Calu3 (cell line): ENCODE measurements around the gene ANAPC7. TPM values are rescaled to one million over a fixed set of nuclear protein-coding genes. Genes with fewer than 3 reads are reported as not detected.
"Not testable (repeated sequence)": the region's sequence is repeated elsewhere in the genome, so short reads cannot be mapped to it uniquely, and the experiment has no call there.

Experiments used
- BruUV-seq: library from RNA; stranded (reverse); fragments of 400-500 nt; replicated peaks from 2 replicates; lab custom pipeline; 2021; lab: Mats Ljungman, UMichigan
- CTCF ChIA-PET: fragments of 300-600 bp; sonication (Branson Sonifier 250); formaldehyde crosslinking; loops from one replicate; lab custom pipeline; 2022; ENCODE audit warnings: antibody characterized with exemption; lab: Charles Lee
- DNase-seq: peaks from one replicate; pipeline ENCODE4 v3.0.0; 2022
- H3K27ac Mint-ChIP-seq: one replicate; pipeline ENCODE4 v1.8.0; 2022; ENCODE audit warnings: mixed read lengths; ENCODE audit not compliant: unreplicated experiment
- H3K27me3 Mint-ChIP-seq: one replicate; pipeline ENCODE4 v1.8.0; 2022; ENCODE audit warnings: mixed read lengths; ENCODE audit not compliant: unreplicated experiment
- H3K36me3 Mint-ChIP-seq: one replicate; pipeline ENCODE4 v1.8.0; 2022; ENCODE audit warnings: mild to moderate bottlenecking, moderate library complexity, mixed read lengths; ENCODE audit not compliant: insufficient read depth, unreplicated experiment
- H3K4me1 Mint-ChIP-seq: one replicate; pipeline ENCODE4 v1.8.0; 2022; ENCODE audit warnings: mild to moderate bottlenecking, low read depth, mixed read lengths; ENCODE audit not compliant: unreplicated experiment
- H3K4me3 Mint-ChIP-seq: one replicate; pipeline ENCODE4 v1.8.0; 2022; ENCODE audit warnings: mild to moderate bottlenecking, low read depth, moderate library complexity, mixed read lengths; ENCODE audit not compliant: unreplicated experiment
- H3K9me3 Mint-ChIP-seq: one replicate; pipeline ENCODE4 v1.8.0; 2022; ENCODE audit warnings: low read depth, mixed read lengths; ENCODE audit not compliant: unreplicated experiment
- intact Hi-C: fragments of 100-400 bp; cut with micrococcal nuclease; formaldehyde crosslinking; loops from one replicate; pipeline ENCODE4 v1.10.0; 2022; ENCODE audit not compliant: unreplicated experiment
- total RNA-seq: library from RNA; stranded (reverse); gene quantifications from 2 replicates; pipeline ENCODE4 v1.2.3, GENCODE V29; 2022
- TF ChIP-seq, protein P1 (sequence below): fragments of 200-600 bp; IDR thresholded peaks from one replicate; pipeline ENCODE4 v1.8.0; 2022; ENCODE audit warnings: antibody characterized with exemption; ENCODE audit not compliant: unreplicated experiment

ANAPC7 gene
- total RNA-seq, 1 experiment from 2014 or later, result 136 TPM

DNA sequence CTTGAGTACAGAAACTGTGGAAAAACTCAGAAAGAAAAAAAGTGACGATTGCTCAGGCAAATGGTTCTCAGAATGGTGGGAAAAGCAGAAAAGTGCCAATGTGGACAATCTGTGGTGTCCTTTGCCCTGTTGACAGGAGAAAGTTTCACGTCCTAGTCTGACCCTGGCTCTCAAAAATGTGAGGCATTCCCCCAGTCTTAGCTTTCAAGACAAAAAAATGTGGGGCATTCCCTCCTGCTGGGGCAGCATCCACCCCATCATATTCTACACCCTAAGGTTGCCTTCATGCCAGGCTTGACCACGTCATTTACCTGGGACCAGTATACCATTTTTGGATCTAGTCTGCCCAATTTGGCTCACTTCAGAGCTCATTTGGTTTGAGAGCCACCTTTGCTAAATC is 20.7 kb upstream of the ANAPC7 start:
- H3K27me3 Mint-ChIP-seq, result no peaks in the 10 kb centered on the region
- CTCF ChIA-PET, result no interaction called here
- H3K36me3 Mint-ChIP-seq, result peaks cover 2% of the 10 kb centered on the region
- intact Hi-C loops, result no loop called here
- no TSS peak for BruUV-seq
- H3K9me3 Mint-ChIP-seq, result no peaks in the 10 kb centered on the region
- no peak overlapping the region for H3K27ac Mint-ChIP-seq
- no peaks in the 10 kb centered on the region for H3K4me1 Mint-ChIP-seq
- no peak overlapping the region for H3K4me3 Mint-ChIP-seq
- TF ChIP-seq, protein P1, sequence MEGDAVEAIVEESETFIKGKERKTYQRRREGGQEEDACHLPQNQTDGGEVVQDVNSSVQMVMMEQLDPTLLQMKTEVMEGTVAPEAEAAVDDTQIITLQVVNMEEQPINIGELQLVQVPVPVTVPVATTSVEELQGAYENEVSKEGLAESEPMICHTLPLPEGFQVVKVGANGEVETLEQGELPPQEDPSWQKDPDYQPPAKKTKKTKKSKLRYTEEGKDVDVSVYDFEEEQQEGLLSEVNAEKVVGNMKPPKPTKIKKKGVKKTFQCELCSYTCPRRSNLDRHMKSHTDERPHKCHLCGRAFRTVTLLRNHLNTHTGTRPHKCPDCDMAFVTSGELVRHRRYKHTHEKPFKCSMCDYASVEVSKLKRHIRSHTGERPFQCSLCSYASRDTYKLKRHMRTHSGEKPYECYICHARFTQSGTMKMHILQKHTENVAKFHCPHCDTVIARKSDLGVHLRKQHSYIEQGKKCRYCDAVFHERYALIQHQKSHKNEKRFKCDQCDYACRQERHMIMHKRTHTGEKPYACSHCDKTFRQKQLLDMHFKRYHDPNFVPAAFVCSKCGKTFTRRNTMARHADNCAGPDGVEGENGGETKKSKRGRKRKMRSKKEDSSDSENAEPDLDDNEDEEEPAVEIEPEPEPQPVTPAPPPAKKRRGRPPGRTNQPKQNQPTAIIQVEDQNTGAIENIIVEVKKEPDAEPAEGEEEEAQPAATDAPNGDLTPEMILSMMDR, result no peak
- no peak for DNase-seq

DNA sequence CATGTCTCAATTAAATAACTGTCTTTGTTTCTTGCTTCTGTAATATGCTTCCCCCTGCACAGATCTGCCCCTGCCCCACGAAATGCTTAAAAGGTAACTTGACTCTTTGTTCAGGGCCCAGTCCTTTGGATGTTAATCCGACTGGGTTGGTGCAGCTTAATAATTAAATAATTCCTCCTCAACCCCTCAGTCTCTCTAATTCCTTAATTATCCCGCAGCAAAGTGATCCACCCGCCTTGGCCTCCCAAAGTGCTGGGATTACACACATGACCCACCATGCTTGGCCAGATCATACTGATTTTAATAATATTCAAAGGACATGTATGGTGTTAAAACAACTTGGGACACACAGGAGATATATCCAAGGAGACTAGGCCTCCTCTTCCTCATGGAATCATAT is 18.2 kb upstream of the ANAPC7 start:
- no TSS peak for BruUV-seq
- Mint-ChIP-seq H3K27me3 (no peaks in the 10 kb centered on the region), H3K4me3 (no peak overlapping the region), H3K4me1 (no peaks in the 10 kb centered on the region), H3K27ac (no peak overlapping the region), H3K36me3 (no peaks in the 10 kb centered on the region), H3K9me3 (no peaks in the 10 kb centered on the region)
- intact Hi-C loops, result no loop called here
- TF ChIP-seq, protein P1, result no peak
- CTCF ChIA-PET, result interaction anchor here (0.9 kb wide), 1 partner anchor 322 kb away, joined by 6 read pairs; no protein-coding TSS in a partner anchor
- DNase-seq, result no peak

DNA sequence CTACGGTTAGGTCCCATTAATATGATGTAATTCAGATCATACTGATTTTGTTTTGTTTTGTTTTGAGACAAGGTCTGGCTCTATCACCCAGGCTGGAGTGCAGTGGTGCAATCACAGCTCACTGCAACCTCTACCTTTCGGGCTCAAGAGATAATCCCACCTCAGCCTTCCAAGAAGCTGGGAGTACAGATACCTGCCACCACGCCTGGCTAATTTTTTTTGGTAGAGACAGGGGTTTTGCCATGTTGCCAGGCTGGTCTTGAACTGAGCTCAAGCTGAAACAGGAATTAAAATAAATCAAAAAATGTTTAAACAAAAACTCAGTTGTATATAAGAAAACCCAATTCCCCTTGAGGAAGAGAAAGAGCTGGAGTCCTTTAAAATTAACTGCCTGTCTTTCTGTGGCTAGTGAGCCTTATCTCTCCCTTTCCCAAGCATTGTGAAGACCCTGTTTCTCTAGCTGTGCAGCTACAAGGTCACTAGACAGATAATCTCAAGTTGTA is 17.7 kb upstream of the ANAPC7 start:
- BruUV-seq, result no TSS peak
- Mint-ChIP-seq H3K4me1 (no peaks in the 10 kb centered on the region), H3K36me3 (no peaks in the 10 kb centered on the region), H3K27me3 (no peaks in the 10 kb centered on the region), H3K9me3 (no peaks in the 10 kb centered on the region), H3K4me3 (no peak overlapping the region), H3K27ac (no peak overlapping the region)
- no peak for DNase-seq
- intact Hi-C loops, result no loop called here
- CTCF ChIA-PET, result interaction anchor here (0.6 to 0.9 kb wide), 2 partner anchors 321 to 409 kb away, joined by 4 to 6 read pairs; no protein-coding TSS in a partner anchor
- TF ChIP-seq, protein P1, result no peak

DNA sequence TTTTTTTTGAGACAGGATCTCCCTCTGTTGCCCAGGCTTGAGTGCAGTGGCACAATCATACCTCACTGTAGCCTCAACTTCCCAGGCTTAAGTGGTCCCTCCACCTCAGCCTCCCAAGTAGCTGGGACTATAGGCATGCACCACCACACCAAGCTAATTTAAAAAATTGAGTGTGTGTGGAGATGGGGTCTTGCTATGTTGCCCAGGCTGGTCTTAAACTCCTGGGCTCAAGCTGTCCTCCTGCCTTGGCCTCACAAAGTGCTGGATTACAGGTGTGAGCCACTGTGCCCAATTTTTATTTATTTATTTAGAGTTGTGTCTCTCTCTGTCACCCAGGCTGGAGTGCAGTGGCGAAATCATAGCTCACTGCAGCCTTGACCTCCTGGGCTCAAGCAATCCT is 17.1 kb upstream of the ANAPC7 start:
- H3K4me1 Mint-ChIP-seq, intact Hi-C loops, DNase-seq, H3K4me3 Mint-ChIP-seq, H3K27me3 Mint-ChIP-seq, BruUV-seq, H3K27ac Mint-ChIP-seq, H3K36me3 Mint-ChIP-seq, H3K9me3 Mint-ChIP-seq: not testable (repeated sequence)
- CTCF ChIA-PET, result interaction anchor here (0.6 to 1.0 kb wide), 4 partner anchors 11 to 907 kb away, joined by 3 to 6 read pairs (median 4); no protein-coding TSS in a partner anchor

DNA sequence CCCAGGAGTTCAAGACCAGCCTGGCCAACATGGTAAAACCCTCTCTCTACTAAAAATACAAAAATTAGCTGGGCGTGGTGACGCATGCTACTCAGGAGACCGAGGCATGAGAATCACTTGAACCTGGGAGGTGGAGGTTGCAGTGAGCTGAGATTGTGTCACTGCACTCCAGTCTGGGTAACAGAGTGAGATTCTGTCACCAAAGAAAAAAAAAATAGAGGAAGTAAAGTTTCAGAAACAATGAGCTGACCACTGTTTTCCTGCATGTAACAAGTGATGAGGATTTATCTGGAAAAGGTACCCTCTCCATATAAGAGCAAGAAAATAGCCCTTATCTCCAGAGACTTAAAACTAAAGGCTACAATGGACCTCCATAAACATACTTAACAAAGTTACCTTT is 13.6 kb upstream of the ANAPC7 start:
- H3K4me1 Mint-ChIP-seq, H3K4me3 Mint-ChIP-seq, DNase-seq, H3K27ac Mint-ChIP-seq, H3K27me3 Mint-ChIP-seq, H3K9me3 Mint-ChIP-seq, H3K36me3 Mint-ChIP-seq, intact Hi-C loops, BruUV-seq: not testable (repeated sequence)
- CTCF ChIA-PET, result interaction anchor here (0.6 kb wide), 2 partner anchors 14 to 29 kb away, joined by 4 to 5 read pairs; no protein-coding TSS in a partner anchor

DNA sequence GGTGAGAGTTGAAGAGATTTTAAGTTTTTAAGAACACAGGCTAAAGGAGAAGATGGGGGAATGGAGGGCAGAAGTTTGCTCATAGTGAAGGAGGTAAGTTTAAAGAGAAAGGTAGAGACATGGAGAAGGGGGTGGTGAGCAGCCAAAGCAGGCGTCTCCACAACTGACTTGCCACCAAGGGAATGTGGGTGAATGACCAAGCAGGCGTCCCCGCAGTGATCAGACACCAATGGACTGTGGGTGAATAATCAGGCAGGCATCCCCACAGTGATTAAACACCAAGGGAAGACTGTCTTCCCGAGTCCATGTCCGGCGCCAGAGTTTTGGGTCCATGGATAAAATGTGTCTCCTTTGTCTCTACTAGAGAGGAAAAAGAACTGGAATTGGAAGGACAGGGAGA is 6.6 kb upstream of the ANAPC7 start:
- H3K4me1 Mint-ChIP-seq, H3K9me3 Mint-ChIP-seq, H3K4me3 Mint-ChIP-seq, H3K27ac Mint-ChIP-seq, DNase-seq, BruUV-seq, CTCF ChIA-PET, intact Hi-C loops, H3K36me3 Mint-ChIP-seq: not testable (repeated sequence)
- peaks cover 21% of the 10 kb centered on the region for H3K27me3 Mint-ChIP-seq

DNA sequence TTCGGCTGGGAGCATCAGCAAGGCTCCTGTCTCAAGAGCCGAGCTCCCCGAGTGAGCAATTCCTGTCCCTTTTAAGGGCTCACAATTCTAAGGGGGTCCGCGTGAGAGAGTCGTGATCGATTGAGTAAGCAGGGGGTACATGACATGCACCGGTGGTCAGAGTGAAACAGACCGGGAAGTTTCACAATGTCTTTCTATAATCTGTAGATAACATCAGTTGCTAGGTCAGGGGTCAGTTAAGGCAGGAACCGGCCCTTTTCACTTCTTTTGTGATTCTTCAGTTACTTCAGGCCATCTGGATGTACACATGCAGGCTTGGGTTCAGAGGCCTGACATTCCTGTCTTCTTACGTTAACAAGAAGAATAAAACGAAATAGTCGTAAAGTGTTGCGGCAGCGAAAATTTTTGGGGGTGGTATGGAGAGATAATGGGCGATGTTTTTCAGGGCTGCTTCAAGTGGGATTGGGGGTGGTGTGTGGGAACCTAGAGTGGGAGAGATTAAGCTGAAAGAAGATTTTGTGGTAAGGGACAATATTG is 1.7 kb upstream of the ANAPC7 start:
- Mint-ChIP-seq H3K27me3 (peaks cover 14% of the 10 kb centered on the region), H3K36me3 (peaks cover 24% of the 10 kb centered on the region)
- intact Hi-C loops, H3K4me1 Mint-ChIP-seq, CTCF ChIA-PET, H3K4me3 Mint-ChIP-seq, H3K27ac Mint-ChIP-seq, BruUV-seq, H3K9me3 Mint-ChIP-seq, DNase-seq: not testable (repeated sequence)
